ENCODE data around the gene MS4A18.

- TF ChIP-seq EZH2 (IDR thresholded peaks at IDR 0.05; ENCODE audit: insufficient read depth, poor library complexity, severe bottlenecking): no peak
- no peak for TF ChIP-seq EZH2phosphoT487 (IDR thresholded peaks at IDR 0.05; ENCODE audit: insufficient read depth, low read depth)
These were observed 23.7 kb downstream of the MS4A18 start for GRCh38 chr11:60748225-60748624.
